H9 (cell line): ENCODE measurements around the gene FFAR1. TPM values are rescaled to one million over a fixed set of nuclear protein-coding genes. Genes with fewer than 3 reads are reported as not detected.

Source experiments
- DNase-seq: peaks from one replicate; pipeline ENCODE4 v3.0.0-alpha.2; 2017
- H2AFZ ChIP-seq: one replicate; pipeline ENCODE4 v1.6.1; 2013; ENCODE audit warnings: mild to moderate bottlenecking, low read length, control low read depth, moderate library complexity
- H2AK5ac ChIP-seq: 2 replicates; pipeline ENCODE4 v1.6.1; 2013; ENCODE audit warnings: low read length, control low read depth, mixed read lengths; ENCODE audit not compliant: insufficient read length
- H2BK120ac ChIP-seq: one replicate; pipeline ENCODE4 v1.6.1; 2013; ENCODE audit warnings: low read depth, mild to moderate bottlenecking, low read length, control low read depth, inconsistent platforms; ENCODE audit not compliant: poor library complexity, severe bottlenecking
- H2BK12ac ChIP-seq: 2 replicates; pipeline ENCODE4 v1.6.1; 2013; ENCODE audit warnings: low read length, control low read depth, mixed read lengths, low read depth; ENCODE audit not compliant: insufficient read length
- H2BK15ac ChIP-seq: 2 replicates; pipeline ENCODE4 v1.6.1; 2013; ENCODE audit warnings: low read depth, low read length, control low read depth
- H2BK20ac ChIP-seq: one replicate; pipeline ENCODE4 v1.6.1; 2013; ENCODE audit warnings: low read depth, mild to moderate bottlenecking, low read length, control low read depth, inconsistent platforms; ENCODE audit not compliant: poor library complexity, severe bottlenecking
- H2BK5ac ChIP-seq: 2 replicates; pipeline ENCODE4 v1.6.1; 2013; ENCODE audit warnings: low read length, control low read depth, mixed read lengths; ENCODE audit not compliant: insufficient read length
- H3K14ac ChIP-seq: 2 replicates; pipeline ENCODE4 v1.6.1; 2013; ENCODE audit warnings: low read length, control low read depth; ENCODE audit not compliant: insufficient read depth
- H3K18ac ChIP-seq: 2 replicates; pipeline ENCODE4 v1.6.1; 2013; ENCODE audit warnings: low read depth, mild to moderate bottlenecking, mixed read lengths, low read length, control low read depth; ENCODE audit not compliant: insufficient read length
- H3K23ac ChIP-seq: 2 replicates; pipeline ENCODE4 v1.6.1; 2013; ENCODE audit warnings: low read length, control low read depth, mixed read lengths, low read depth; ENCODE audit not compliant: insufficient read length
- H3K23me2 ChIP-seq: 2 replicates; pipeline ENCODE4 v1.6.1; 2013; ENCODE audit warnings: low read depth, mild to moderate bottlenecking, mixed read lengths, low read length, control low read depth; ENCODE audit not compliant: insufficient read length, poor library complexity, severe bottlenecking
- H3K27ac ChIP-seq: 2 replicates; pipeline ENCODE4 v1.5.1; 2013; ENCODE audit warnings: low read length, control low read depth, mixed read lengths, low read depth; ENCODE audit not compliant: insufficient read length
- H3K27me3 ChIP-seq: 2 replicates; pipeline ENCODE4 v1.6.1; 2013; ENCODE audit warnings: low read length, control low read depth, inconsistent platforms; ENCODE audit not compliant: insufficient read depth
- H3K4ac ChIP-seq: 2 replicates; pipeline ENCODE4 v1.6.1; 2013; ENCODE audit warnings: low read depth, mild to moderate bottlenecking, control low read depth, inconsistent platforms, low read length, moderate library complexity
- H3K4me1 ChIP-seq: 2 replicates; pipeline ENCODE4 v1.6.1; 2013; ENCODE audit warnings: low read length, control low read depth, inconsistent platforms; ENCODE audit not compliant: insufficient read depth
- H3K4me2 ChIP-seq: 2 replicates; pipeline ENCODE4 v1.6.1; 2013; ENCODE audit warnings: low read length, control low read depth, mixed read lengths; ENCODE audit not compliant: insufficient read length, insufficient read depth
- H3K56ac ChIP-seq: 2 replicates; pipeline ENCODE4 v1.6.1; 2013; ENCODE audit warnings: low read depth, mild to moderate bottlenecking, mixed read lengths, low read length, control low read depth; ENCODE audit not compliant: insufficient read length
- H3K79me1 ChIP-seq: 2 replicates; pipeline ENCODE4 v1.6.1; 2013; ENCODE audit warnings: low read depth, mild to moderate bottlenecking, moderate library complexity, low read length, control low read depth, inconsistent platforms; ENCODE audit not compliant: insufficient read depth, poor library complexity, severe bottlenecking
- H3K79me2 ChIP-seq: 2 replicates; pipeline ENCODE4 v1.6.1; 2013; ENCODE audit warnings: low read length, control low read depth, inconsistent platforms; ENCODE audit not compliant: insufficient read depth
- H3K9ac ChIP-seq: 2 replicates; pipeline ENCODE4 v1.6.1; 2013; ENCODE audit warnings: low read length, control low read depth, mixed read lengths; ENCODE audit not compliant: insufficient read length; ENCODE audit errors: extremely low read depth
- H3K9me3 ChIP-seq: one replicate; pipeline ENCODE4 v1.6.1; 2013; ENCODE audit warnings: low read depth, low read length, inconsistent platforms; ENCODE audit not compliant: control insufficient read depth
- H3T11ph ChIP-seq: one replicate; pipeline ENCODE4 v1.6.1; 2013; ENCODE audit warnings: mild to moderate bottlenecking, low read length, control low read depth, inconsistent platforms
- H4K20me1 ChIP-seq: one replicate; pipeline ENCODE4 v1.6.1; 2013; ENCODE audit not compliant: control insufficient read depth, insufficient read length, insufficient read depth
- H4K5ac ChIP-seq: 2 replicates; pipeline ENCODE4 v1.6.1; 2013; ENCODE audit warnings: low read depth, mild to moderate bottlenecking, mixed read lengths, low read length, control low read depth; ENCODE audit not compliant: insufficient read length
- H4K8ac ChIP-seq: replicated peaks from 2 replicates; pipeline ENCODE4 v1.6.1; 2013; ENCODE audit warnings: low read length, control low read depth, mixed read lengths, low read depth; ENCODE audit not compliant: insufficient read length
- H4K91ac ChIP-seq: 2 replicates; pipeline ENCODE4 v1.6.1; 2013; ENCODE audit warnings: low read depth, mild to moderate bottlenecking, moderate library complexity, mixed read lengths, low read length, control low read depth; ENCODE audit not compliant: insufficient read length
- H3K27ac Mint-ChIP-seq, 3 experiments: 2 replicates in 2 of 3; 3 replicates in 1 of 3; pipeline ENCODE4 v1.8.0; 2020 to 2021; ENCODE audit warnings: mixed read lengths in 3 of 3, mild to moderate bottlenecking in 1 of 3, moderate library complexity in 1 of 3
- H3K27me3 Mint-ChIP-seq: 2 replicates; pipeline ENCODE4 v1.8.0; 2021; ENCODE audit warnings: low read depth, mild to moderate bottlenecking, moderate library complexity, mixed read lengths
- H3K36me3 Mint-ChIP-seq, 3 experiments: 2 replicates in 2 of 3; 3 replicates in 1 of 3; pipeline ENCODE4 v1.8.0; 2020 to 2021; ENCODE audit warnings: low read depth in 3 of 3, mixed read lengths in 3 of 3; ENCODE audit not compliant: insufficient read depth in 1 of 3
- H3K4me1 Mint-ChIP-seq, 2 experiments: 2 replicates each; pipeline ENCODE4 v1.8.0; 2020; ENCODE audit warnings: mixed read lengths in 2 of 2
- H3K4me3 Mint-ChIP-seq, 2 experiments: 2 replicates in 1 of 2; 3 replicates in 1 of 2; pipeline ENCODE4 v1.8.0; 2020 to 2021; ENCODE audit warnings: mild to moderate bottlenecking in 2 of 2, mixed read lengths in 2 of 2, moderate library complexity in 1 of 2
- H3K9me3 Mint-ChIP-seq, 2 experiments: 2 replicates in 1 of 2; 3 replicates in 1 of 2; pipeline ENCODE4 v1.8.0; 2020; ENCODE audit warnings: mild to moderate bottlenecking in 2 of 2, mixed read lengths in 2 of 2, moderate library complexity in 1 of 2
- CTCF ChIP-seq: fragments of 200-600 bp; sonication (generic); conservative IDR thresholded peaks from 3 replicates; pipeline ENCODE4 v1.8.0; 2021; ENCODE audit warnings: antibody characterized with exemption, mild to moderate bottlenecking
- WGBS: extraction: QIAGEN DNeasy Blood & Tissue Kit; methylation state at CpG from one replicate; pipeline ENCODE4 v1.1.7; 2013; ENCODE audit warnings: missing lambda C conversion rate, low lambda C conversion rate, mixed read lengths; ENCODE audit not compliant: insufficient read length; ENCODE audit errors: extremely low coverage; 5-methylcytosine and 5-hydroxymethylcytosine counted together
- total RNA-seq: library from RNA; stranded (reverse); gene quantifications from 2 replicates; pipeline ENCODE4 v1.2.1, GENCODE V29; 2021

The FFAR1 gene
- total RNA-seq, 1 experiment from 2014 or later, result not detected

DNA sequence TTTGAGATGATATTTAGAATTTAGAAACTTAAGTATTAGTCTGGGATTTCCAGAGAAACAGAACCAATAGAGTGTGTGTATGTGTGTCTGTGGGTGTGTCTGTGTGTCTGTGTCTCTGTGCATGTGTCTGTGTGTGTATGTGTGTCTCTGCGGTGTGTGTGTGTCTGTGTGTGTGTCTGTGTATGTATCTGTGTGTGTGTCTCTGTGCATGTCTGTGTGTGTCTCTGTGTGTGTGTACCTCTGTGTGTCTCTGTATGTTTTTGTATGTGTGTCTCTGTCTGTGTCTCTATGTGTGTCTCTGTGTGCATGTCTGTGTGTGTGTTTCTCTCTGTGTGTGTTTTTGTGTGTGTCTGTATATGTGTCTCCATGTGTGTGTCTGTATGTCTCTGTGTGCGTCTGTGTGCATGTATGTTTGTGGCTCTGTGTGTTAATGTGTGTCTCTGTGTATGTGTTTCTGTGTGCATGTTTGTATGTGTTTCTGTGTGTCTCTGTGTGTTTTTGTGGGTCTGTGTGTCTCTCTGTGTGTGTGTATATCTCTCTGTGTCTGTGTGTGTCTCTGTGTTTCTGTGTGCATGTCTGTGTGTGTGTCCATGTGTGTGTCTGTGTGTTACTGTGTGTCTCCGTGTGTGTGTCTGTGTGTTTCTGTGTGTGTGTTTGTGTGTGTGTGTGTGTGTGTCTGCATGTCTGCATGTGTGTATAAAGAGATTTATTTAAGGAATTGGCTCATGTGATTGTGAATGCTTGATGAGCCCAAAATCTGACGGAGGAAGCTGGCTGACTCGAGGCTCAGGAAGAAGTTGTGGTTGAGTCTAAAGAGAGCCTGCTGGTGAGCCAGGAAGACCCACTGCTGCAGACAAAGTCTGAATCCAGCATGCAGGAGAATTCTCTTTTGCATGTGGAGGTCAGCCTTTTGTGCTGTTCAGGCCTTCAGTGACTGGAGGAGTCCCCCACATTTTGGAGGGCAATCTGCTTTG lies 45.3 kb downstream of the FFAR1 start:
- Histone ChIP-seq H3K4me1 (no peaks in the 10 kb centered on the region), H3K56ac (no peak overlapping the region), H3K23ac (no peak overlapping the region), H2BK12ac (no peak overlapping the region), H3K4ac (no peak overlapping the region), H3K27me3 (no peaks in the 10 kb centered on the region), H3K23me2 (no peaks in the 10 kb centered on the region), H2BK20ac (no peak overlapping the region), H3K14ac (no peak overlapping the region), H4K5ac (no peak overlapping the region), H2AK5ac (no peak overlapping the region), H2BK120ac (no peak overlapping the region), H4K8ac (no peak overlapping the region), H3K9ac (no peak overlapping the region), H4K20me1 (no peaks in the 10 kb centered on the region), H3K4me2 (no peak overlapping the region), H3K9me3 (no peaks in the 10 kb centered on the region), H2BK15ac (no peak overlapping the region), H4K91ac (no peak overlapping the region), H3K79me2 (no peaks in the 10 kb centered on the region), H3K79me1 (no peaks in the 10 kb centered on the region), H3K18ac (no peak overlapping the region), H2BK5ac (no peak overlapping the region), H2AFZ (no peak overlapping the region), H3K27ac (no peak overlapping the region), H3T11ph (no peak overlapping the region)
- Mint-ChIP-seq H3K4me3 (no peak overlapping the region), H3K27ac (no peak overlapping the region), H3K27me3 (no peaks in the 10 kb centered on the region; the same call in 1 of the 2 replicates), H3K9me3 (peaks cover 5 to 18% of the 10 kb centered on the region in 2 experiments; a peak in 4 of 5 replicates), H3K36me3 (no peaks in the 10 kb centered on the region; a peak in 1 of 7 replicates), H3K4me1 (peaks cover 4% of the 10 kb centered on the region in 2 experiments; a peak in 2 of 4 replicates)
- DNase-seq, result no peak
- no peak for TF ChIP-seq CTCF
- no CpG with 5 or more reads among the region's 5 CpGs for WGBS
